HUDEP-2 (cell line): ENCODE measurements around the gene GIMAP7.
"Not testable (repeated sequence)": the region's sequence is repeated elsewhere in the genome, so short reads cannot be mapped to it uniquely, and the experiment has no call there.

Source experiments
- DNase-seq, 76 experiments: peaks; one replicate each; lab custom pipeline; 2025; ENCODE audit not compliant: unreplicated experiment in 76 of 76; lab: John Stamatoyannopoulos, UW

GIMAP7 gene

DNA sequence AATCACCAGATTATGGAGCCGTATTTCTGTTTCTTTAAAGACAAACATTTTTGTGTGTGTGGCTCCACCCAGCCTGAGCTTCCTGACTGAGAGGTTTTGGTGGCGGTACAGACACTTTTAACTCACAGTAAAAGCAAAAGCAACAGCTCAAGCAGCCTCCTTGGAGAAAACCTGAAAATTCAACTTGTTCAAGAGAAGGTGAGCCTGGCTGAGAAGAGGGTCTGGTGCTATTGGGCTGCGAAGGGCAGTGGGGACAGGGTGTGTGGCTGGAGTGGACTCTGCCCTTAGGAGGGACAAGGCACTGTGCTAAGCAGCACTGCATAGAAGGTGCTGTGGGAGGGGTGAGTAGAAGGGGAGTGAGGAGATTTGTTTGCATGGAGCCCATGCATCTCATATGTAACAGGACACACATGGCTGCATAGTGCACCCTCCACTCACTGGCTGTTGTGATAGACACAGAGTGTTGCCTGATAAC lies at the start of gene GIMAP7:
GIMAP7 (plus strand) TSS at position 125 of the 475 bp plus-strand sequence. CDS start 5,103 bp downstream, outside the sequence.
- DNase-seq, result no peak

DNA sequence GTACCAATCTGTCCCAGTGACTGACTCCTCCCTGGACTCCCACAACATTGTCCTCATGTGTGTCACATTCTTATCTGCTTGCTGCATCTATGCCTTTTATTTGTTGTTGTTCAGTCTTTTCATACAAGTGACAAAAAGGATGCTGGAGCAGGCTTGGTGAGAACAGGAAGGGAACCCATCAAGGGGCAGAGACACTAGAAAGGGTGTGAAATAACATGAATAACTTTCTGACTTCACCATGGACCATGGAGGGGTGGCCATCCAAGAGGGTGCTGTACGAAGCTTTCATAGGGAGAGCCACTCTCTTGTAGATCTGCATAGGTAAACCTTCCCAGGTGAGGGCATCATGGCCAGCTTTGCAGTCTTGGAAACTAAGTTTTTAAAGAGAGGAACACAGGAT lies 49.7 kb upstream of the GIMAP7 start:
- no peak for DNase-seq

DNA sequence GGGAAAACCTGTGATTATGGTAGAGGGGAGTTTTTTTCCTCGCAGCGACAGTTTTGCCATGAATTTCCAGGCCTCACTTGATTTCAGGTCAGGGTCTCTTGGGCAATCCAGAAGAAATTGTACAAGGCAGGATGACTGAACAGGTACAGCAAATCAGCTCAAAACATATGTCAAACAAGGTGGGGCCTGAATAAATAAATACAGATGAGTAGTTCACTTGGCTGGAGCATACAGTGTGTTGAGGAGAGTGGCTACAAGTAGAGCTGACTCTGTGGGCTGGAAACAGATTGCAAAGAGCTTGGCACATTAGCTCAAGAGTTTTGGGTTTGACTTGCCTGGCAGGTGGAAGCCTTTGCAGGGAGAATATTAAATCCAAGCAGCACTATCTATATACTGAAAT lies 49.3 kb upstream of the GIMAP7 start:
- DNase-seq, result no peak

DNA sequence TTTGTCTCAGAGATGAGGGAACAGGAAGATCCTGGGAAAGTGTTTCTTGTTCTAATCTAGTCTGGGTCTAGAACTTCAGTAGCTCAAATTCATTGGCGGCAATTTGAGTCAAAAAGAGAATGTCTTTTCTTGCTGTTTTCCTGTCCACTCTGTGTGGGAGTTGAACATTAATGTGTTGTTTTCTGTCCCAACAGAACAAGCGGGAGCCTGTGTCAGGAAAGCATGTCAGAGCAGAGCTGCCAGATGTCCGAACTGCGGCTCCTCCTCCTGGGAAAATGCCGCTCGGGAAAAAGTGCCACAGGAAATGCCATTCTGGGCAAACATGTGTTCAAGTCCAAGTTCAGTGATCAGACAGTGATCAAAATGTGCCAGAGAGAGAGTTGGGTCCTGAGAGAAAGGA lies 48.2 kb upstream of the GIMAP7 start:
- DNase-seq, result no peak

DNA sequence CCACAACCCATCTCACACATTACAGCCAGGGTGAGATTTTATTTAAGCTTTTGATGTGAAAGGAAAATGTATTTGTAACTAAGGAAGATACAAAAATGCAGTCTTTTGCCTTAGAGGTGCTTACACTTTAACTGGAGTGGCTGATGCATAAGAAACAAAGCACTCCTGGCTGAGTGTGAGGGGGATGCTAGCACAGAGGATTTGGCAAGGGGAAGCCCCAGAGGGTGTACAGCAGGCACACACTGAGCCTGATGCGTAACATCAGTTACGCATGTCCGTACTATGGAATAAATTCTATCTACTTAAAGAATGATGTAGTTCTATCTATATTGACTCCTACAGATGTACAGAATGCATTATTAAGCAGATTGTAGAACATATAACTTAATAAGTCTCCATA lies 46.4 kb upstream of the GIMAP7 start:
- DNase-seq, result no peak

DNA sequence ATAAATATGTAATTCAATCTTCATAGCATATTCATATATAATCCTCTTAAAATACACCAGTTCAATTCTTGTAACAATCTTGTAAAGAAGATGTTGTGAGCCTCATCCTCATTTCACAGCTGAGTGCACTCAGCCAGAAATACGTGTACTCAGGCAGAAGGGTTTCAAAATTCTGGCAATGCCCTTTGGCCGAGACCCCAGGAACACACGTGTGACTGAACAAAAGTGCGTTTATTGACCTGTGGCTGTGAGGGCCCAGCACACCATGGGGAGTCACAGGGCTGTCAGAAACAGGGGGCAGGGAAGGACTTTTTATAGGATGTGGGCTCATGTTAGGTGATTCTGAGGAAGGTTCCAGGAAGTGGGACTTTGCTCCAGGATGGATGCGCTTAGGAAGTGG lies 42.8 kb upstream of the GIMAP7 start:
- no peak for DNase-seq

DNA sequence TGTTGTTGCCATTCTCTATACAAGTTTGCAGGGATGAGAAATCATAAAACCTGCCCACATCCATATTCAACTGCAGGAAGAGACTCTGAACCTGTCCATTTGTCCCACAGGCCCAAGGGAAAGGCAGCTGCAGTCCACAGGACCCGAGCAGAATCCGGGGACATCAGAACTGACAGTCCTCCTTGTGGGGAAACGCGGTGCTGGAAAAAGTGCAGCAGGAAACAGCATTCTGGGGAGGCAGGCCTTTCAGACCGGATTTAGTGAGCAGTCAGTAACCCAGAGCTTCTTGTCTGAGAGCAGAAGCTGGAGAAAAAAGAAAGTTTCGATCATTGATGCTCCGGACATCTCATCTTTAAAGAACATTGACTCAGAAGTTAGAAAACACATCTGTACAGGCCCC lies 40.8 kb upstream of the GIMAP7 start:
- DNase-seq, result no peak

DNA sequence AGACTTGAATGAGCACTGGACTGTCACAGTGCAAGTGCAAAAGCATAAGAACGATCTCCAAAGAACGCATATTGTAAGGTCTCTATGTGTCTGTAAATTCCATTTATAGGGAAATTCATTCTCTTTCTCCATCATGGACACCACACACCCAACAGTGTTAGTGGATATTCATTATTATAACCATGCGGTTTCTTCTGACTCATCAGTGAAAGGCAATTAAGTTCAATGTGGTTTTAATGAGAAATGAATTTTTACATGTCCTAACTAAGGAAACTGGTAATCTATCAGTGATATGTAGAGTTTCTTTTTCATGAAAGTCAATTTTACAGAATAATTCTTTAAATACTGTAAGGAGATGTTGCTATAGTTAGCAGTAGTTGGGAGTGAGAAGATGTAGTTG lies 38.4 kb upstream of the GIMAP7 start:
- DNase-seq, result no peak

DNA sequence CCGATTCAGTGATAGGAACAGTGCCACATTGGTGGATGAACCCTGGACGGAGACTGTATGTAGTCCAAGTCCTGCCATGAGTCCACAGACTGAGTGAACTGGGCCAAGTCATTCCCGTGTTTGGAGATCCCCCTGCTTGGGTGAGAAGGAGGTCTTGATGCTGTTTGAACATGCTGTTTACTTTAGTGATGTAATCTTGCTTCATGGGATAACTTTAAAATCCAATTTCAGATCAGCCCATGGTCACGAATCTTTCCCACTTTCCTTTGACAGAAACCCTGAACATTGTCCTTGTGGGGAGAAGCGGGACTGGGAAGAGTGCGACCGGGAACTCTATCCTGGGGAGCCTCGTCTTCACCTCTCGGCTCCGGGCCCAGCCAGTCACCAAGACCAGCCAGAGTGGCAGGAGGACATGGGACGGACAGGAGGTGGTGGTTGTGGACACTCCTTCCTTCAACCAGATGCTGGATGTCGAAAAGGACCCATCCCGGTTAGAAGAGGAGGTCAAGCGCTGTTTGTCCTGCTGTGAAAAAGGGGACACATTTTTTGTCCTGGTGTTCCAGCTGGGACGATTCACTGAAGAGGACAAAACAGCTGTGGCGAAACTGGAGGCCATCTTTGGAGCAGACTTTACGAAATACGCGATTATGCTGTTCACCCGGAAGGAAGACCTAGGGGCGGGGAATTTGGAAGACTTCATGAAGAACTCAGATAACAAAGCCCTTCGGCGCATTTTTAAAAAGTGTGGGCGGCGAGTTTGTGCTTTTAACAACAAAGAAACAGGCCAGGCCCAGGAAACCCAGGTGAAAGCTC lies 37.6 kb upstream of the GIMAP7 start:
- DNase-seq, result no peak

DNA sequence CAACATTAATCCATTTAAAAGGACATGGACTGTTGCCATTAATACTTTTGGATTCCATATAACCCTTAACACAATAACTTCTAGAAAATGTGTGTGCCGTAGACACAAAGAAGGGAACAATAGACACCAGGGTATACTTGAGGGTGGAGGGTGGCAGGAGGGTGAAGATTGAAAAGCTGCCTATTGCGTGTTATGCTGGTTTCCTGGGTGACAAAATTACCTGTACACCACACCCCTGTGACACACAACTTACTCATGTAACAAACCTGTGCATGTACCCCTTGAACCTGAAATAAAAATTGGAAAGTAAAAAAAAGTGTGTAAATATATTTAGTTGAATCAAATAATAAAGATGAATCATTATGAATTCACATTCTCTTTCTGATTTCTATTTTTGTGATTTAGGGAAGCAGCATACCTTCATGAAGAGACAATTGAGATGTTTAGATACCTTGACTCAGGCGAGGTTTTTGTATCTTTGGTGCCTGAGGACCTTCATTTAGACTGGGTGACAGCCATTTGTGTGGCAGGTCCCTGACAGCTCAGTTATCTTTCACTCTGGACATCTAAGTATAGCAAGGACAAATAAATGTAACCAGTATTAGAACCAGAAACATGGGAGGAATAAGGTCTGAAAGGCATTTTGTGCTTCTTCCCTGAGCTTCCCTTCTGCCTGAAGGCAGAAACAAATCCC lies 35.5 kb upstream of the GIMAP7 start:
- DNase-seq, result no peak

DNA sequence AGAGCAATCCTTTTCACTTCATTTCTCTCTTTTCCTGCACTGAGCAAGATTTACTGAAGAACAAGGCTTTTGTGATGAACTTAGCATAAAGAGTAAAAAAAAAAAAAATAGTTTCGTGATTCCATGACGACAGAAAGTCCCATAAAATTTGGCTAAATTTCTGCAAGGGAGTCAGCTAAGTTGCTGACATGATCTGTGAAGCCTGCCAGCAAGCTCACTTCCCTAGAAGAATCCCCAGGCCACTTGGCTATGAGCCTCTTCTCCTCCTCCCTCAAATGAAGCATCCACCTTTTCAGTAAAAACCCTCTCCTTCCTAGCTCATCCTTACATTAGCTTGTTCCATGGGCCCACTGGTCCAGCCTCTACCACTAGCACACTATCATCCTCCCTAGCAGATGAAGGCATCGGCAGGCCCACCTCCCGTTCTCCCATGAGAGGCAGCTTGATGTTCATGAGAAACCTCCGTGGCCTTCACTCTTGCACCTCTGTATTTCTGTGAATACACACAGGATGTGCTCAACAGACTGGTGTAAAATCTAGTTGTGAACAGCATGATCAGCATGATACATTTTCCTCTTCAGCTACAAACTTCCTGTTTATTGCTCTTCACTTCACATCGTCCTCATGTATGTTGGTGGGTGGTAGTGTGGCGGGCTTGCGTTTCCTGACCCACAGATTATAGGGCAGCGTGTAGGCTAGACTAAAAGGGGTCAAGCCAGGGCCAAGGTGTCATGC lies 33.3 kb upstream of the GIMAP7 start:
- DNase-seq, result no peak

DNA sequence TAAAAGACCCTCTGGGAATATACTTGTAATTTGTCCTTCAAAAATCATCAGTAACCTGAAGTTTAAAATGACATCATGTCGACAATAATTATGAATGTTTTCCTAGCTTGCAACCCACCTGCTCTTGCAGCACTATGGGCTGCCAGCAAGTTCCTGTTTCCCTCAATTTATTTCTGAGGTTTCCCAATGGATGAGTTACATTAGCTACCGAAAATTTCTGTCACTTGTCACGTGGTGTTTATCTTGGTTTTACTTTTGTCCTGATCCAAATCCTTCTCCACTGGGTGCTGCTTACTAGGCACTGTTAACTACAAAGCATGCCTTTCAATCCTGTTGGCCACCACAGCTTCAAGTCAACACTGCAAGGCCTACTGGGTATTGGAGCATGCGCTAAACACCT lies 32.8 kb upstream of the GIMAP7 start:
- no peak for DNase-seq

DNA sequence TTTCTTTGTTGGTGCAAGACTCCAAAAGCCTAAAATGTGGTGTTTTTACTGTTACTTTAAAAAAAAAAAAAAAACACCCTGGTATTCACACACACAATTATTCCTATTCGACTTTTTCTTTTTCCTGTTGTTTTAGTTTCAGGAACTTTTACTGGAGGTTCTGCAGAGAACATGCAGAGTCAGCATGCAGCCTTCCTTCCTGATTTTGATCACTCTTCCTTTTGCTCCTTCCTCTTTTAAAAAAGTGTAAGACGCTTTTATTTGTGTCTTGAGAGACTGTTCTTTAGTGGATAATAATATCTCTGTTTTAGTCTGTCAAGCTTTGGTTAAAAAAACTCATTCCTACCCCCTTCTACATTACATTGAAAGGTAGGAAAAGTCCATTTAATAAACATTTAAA lies 31.2 kb upstream of the GIMAP7 start:
- not testable (repeated sequence) for DNase-seq

DNA sequence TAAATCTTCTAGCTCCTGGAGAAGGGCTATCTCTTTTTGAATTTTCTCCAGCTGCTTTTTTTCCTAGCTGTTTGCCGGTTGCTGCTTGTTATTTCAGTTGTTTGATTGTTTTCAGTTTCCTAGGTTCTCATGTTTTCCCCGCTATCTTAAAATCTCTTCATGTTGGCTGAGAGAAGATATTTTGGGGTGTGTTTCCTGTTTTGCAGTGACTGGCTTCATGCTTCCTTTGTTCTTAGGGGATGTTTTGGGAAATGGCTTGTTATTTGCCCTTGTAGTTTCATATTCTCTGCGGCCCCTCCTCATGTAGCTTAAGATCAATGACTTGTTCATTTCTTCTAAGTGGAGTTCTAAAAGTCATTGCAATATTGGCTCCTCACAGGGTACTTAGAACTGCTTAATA lies 30.6 kb upstream of the GIMAP7 start:
- DNase-seq, result not testable (repeated sequence)

DNA sequence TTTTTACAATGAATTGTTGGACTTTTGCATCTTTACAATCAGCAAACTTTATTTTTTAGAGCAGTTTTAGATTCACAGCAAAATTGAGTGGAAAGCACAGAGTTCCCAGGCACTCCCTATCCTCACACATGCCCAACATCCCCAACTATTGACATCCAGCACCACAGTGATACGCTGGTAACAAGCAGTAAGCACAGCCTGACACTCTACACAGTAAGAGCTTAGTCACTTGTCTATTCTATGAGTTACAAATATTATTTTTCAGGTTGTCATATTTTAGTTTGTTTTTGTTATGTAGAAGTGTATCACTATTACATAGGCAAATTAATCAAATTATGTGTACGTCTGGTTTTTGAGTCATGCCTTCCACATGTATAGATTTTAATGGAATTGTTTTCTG lies 27.0 kb upstream of the GIMAP7 start:
- no peak for DNase-seq

DNA sequence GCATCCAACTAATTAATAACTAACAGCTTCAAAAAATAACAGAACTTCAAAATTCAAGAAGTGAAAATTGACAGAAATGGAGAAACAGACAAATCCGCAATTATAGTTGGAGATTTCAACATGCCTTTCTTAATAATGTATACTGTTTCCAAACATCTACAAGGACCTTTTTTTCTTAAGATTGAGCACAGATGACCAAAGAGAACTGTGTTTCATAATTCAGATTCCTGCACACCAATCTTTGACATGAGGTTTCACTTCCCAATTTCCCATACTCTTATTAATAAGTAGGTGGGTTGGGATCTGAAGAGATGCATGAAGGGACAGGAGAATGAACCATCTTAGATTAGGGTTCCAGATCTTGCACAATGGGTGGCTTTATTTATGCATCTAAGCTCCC lies 24.9 kb upstream of the GIMAP7 start:
- no peak for DNase-seq

DNA sequence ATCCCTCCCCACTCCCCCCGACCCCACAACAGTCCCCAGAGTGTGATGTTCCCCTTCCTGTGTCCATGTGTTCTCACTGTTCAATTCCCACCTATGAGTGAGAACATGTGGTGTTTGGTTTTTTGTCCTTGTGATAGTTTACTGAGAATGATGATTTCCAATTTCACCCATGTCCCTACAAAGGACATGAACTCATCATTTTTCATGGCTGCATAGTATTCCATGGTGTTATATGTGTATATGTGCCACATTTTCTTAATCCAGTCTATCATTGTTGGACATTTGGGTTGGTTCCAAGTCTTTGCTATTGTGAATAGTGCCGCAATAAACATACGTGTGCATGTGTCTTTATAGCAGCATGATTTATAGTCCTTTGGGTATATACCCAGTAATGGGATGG lies 21.2 kb upstream of the GIMAP7 start:
- not testable (repeated sequence) for DNase-seq

DNA sequence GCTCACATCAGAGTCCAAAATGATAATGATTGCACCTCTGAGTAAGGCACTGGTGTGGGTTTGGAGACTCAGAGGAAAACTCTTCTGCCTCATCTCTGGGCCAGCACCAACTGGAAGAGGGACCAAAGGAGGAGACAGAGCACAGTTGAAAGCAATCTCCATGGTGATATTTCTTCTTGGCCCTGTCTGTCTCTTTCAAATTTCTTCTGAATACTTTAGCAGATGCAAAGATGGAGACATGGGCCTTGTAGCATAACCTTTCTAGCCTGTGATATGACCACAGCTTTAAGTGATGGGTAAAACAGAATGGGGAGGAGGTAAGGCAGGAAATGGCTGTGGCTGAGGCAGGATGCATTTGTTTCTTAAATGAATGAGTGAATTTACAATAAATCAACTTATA lies 12.2 kb upstream of the GIMAP7 start:
- no peak for DNase-seq

DNA sequence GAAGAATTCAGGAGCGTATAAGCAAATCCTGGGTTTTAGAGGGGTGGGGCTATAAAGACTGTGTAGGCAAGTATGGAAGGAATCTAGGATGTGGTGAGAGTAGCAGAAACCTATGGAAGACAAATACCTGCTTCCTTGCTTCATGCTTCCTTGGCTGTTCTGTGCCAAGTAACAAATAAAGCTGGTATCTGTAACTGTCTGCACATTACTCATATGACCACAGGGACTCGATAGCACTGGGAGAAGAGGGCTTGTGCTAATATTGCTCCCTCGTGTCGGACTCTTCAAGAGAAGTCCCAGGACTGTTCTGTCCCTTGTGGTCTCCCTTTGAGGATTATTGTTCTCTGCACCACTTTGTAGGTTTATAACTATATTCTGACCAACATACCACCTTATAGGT lies 11.5 kb upstream of the GIMAP7 start:
- DNase-seq, result no peak

DNA sequence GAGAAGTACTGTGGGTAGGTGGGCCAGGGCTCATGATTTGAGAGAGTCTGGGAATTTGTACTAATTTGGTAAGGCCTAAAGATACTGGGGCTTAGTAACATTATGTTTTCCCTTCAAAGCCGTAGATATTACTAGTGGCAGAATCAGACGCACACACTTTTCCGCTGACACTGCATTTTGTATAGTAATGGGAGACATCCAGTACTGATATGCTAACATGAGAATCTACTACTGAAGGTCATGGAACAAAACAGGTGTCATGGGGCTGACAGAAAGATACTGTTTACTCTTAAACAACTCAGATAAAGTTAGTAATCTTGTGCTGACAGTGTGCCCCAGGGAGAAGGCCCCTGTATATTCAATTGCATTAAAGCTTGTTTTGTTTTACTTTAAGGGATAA lies 11.1 kb upstream of the GIMAP7 start:
- no peak for DNase-seq

DNA sequence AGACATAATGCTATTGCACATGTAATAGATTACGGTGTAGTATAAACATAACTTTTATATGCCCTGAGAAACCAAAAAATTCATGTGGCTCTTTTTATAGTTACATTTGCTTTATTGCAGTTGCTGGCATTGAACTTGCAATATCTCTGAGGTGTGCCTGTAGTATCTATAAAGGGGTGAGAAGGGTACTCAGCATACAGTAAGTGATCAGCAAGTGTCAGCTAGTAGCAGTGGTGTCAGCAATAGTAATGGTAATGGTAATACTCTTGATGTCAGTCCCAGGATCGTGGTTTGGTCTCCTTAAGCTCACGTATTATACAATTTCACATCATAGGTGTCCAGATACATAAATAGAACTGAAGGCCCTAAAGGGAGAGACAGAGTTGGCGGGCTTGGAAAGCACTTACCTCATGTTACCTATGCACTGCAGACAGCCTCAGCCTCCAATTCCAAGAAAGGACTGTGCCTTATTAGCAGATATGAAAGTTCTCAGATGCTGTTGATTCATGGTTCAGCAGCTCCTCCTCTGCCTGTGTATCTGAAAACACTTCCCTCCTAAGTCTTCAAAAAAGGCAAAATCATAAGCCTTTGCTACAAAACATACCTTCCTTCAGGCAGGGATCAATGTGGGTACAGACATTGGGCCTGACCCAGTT lies 6.6 kb upstream of the GIMAP7 start:
- DNase-seq, result no peak
